ENCODE results near the gene HMGCLL1. TPM values are rescaled to one million over a fixed set of nuclear protein-coding genes. Genes with fewer than 3 reads are reported as not detected.

HMGCLL1 gene
- total RNA-seq, 4 donors from 2014 or later = 2.2 TPM; not detected in 3

GRCh38 chr6:55601120-55601519, 22.1 kb upstream of the HMGCLL1 start:
- no peak overlapping the region for H3K27ac ChIP-seq
- DNase-seq = no peak
- H3K4me3 ChIP-seq = no peak overlapping the region
- no peaks in the 10 kb centered on the region for H3K36me3 ChIP-seq
- H3K27me3 ChIP-seq = no peaks in the 10 kb centered on the region
- TF ChIP-seq, protein P1, sequence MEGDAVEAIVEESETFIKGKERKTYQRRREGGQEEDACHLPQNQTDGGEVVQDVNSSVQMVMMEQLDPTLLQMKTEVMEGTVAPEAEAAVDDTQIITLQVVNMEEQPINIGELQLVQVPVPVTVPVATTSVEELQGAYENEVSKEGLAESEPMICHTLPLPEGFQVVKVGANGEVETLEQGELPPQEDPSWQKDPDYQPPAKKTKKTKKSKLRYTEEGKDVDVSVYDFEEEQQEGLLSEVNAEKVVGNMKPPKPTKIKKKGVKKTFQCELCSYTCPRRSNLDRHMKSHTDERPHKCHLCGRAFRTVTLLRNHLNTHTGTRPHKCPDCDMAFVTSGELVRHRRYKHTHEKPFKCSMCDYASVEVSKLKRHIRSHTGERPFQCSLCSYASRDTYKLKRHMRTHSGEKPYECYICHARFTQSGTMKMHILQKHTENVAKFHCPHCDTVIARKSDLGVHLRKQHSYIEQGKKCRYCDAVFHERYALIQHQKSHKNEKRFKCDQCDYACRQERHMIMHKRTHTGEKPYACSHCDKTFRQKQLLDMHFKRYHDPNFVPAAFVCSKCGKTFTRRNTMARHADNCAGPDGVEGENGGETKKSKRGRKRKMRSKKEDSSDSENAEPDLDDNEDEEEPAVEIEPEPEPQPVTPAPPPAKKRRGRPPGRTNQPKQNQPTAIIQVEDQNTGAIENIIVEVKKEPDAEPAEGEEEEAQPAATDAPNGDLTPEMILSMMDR (IDR thresholded peaks at IDR 0.05) = no peak
- no peak for TF ChIP-seq POLR2A (IDR thresholded peaks at IDR 0.05)
- no peaks in the 10 kb centered on the region for H3K9me3 ChIP-seq
- H3K4me1 ChIP-seq = no peaks in the 10 kb centered on the region

- no peak for TF ChIP-seq POLR2A (IDR thresholded peaks at IDR 0.05)
- TF ChIP-seq, protein P1 (IDR thresholded peaks at IDR 0.05) = no peak
- no peak for DNase-seq
Observed at GRCh38 chr6:55594442-55594841, 15.4 kb upstream of the HMGCLL1 start.

DNA sequence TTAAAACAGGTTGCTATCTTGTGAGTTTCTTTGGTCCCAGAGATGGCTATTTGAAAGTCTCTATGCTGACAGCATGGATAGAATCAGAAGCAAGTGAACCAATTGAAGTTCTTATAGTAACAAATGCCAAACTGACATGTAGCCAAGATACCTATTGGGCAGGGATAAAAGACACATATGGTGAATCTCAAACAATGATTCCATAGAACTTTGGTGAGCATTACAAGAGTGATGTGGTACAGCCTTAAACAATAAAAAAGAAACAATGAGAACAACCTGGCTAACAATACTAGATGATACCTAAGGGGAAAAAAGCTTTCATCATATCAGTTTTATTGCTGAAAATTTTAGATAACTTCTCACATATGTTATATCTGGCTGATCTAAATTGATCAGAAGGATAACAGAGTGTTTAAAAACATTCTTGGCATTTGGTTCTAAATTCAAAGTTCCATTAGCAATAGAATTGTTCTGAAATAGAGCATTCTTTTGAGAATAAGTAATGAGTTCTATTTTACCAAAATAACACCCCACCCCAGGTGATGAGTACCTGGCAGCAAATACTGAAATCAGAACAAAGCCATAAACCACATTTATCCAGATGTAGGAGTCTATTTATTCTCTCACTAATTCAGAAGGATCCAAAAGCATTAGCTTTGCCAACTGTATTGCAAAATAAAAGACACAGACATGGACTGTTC, 5.8 kb upstream of the HMGCLL1 start:
- Histone ChIP-seq H3K4me1 (no peaks in the 10 kb centered on the region), H3K9me3 (no peaks in the 10 kb centered on the region), H3K27me3 (no peaks in the 10 kb centered on the region), H3K27ac (no peak overlapping the region), H3K36me3 (no peaks in the 10 kb centered on the region), H3K4me3 (no peak overlapping the region)
- DNase-seq = no peak
- no peak for TF ChIP-seq POLR2A (IDR thresholded peaks at IDR 0.05)
- TF ChIP-seq, protein P1 (IDR thresholded peaks at IDR 0.05) = no peak

More at GRCh38 chr6:55594442-55594841, 15.4 kb upstream of the HMGCLL1 start:
- Histone ChIP-seq H3K4me3 (no peak overlapping the region), H3K9me3 (no peaks in the 10 kb centered on the region), H3K27me3 (no peaks in the 10 kb centered on the region), H3K36me3 (no peaks in the 10 kb centered on the region), H3K4me1 (no peaks in the 10 kb centered on the region), H3K27ac (no peak overlapping the region)

DNA sequence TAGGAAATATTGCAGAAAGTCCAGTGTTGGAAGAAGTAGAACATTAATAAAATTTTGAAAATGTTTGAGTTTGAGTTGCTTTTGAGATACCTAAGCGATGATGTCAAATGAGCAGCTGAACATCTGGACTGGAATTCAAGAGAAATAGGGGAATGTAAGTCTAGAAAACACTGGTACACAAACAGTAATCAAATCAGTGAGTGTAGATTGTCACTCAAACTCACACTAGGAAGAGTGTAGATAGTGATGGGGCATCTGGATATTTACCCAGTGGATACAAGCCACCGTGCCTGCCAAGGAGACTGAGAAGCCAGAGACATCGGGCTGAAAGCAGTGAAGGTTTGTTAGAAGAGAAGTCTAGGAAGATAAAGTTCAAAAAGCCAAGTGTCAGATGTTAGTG, 2.2 kb downstream of the HMGCLL1 start:
- Histone ChIP-seq H3K9me3 (no peaks in the 10 kb centered on the region), H3K27me3 (no peaks in the 10 kb centered on the region), H3K36me3 (no peaks in the 10 kb centered on the region), H3K4me1 (no peaks in the 10 kb centered on the region), H3K27ac (no peak overlapping the region), H3K4me3 (no peak overlapping the region)
- no peak for TF ChIP-seq POLR2A (IDR thresholded peaks at IDR 0.05)
- TF ChIP-seq, protein P1 (IDR thresholded peaks at IDR 0.05) = no peak
- DNase-seq = no peak

- no peaks in the 10 kb centered on the region for H3K36me3 ChIP-seq
- no peaks in the 10 kb centered on the region for H3K27me3 ChIP-seq
- no peaks in the 10 kb centered on the region for H3K4me1 ChIP-seq
- no peak for DNase-seq
- no peaks in the 10 kb centered on the region for H3K9me3 ChIP-seq
- no peak overlapping the region for H3K27ac ChIP-seq
- no peak overlapping the region for H3K4me3 ChIP-seq
- TF ChIP-seq, protein P1 (IDR thresholded peaks at IDR 0.05) = no peak
- no peak for TF ChIP-seq POLR2A (IDR thresholded peaks at IDR 0.05)
Observed at GRCh38 chr6:55574556-55574955, 4.4 kb downstream of the HMGCLL1 start.
